GM06990 (cell line): ENCODE measurements around the gene HMCN1.

Source experiments
- DNase-seq: peaks from one replicate; pipeline ENCODE4 v3.0.0-alpha.2; 2011; ENCODE audit not compliant: insufficient read length; ENCODE audit errors: extremely low read depth
- H3K27me3 ChIP-seq: replicated peaks from 2 replicates; pipeline ENCODE4 v1.6.0; 2011; ENCODE audit warnings: low read length; ENCODE audit not compliant: control insufficient read depth, insufficient read depth
- H3K36me3 ChIP-seq: 2 replicates; pipeline ENCODE4 v1.5.1; 2011; ENCODE audit warnings: low read length; ENCODE audit not compliant: control insufficient read depth, insufficient read depth
- H3K4me3 ChIP-seq: replicated peaks from 2 replicates; pipeline ENCODE4 v1.5.1; 2011; ENCODE audit warnings: low read depth, mild to moderate bottlenecking, control low read depth, low read length
- CTCF ChIP-seq: IDR thresholded peaks from 2 replicates; pipeline ENCODE4 v1.5.1; 2011; ENCODE audit warnings: low read length, control low read depth, mild to moderate bottlenecking, inconsistent platforms; ENCODE audit not compliant: insufficient read depth, poor library complexity, severe bottlenecking

HMCN1 gene

DNA sequence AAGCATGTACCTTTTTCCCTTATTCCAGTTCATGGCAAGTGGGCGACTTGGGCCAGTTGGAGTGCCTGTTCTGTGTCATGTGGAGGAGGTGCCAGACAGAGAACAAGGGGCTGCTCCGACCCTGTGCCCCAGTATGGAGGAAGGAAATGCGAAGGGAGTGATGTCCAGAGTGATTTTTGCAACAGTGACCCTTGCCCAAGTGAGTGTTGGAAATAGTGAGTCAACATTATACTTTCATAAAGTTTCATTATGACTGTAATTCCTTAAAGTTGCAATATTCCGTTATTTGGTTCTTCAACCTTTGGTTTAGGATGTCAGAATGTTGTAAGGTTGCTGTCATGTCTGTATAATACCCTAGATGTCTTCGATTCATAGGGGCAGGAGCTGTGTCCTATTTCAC, 410.3 kb downstream of the HMCN1 start:
- TF ChIP-seq CTCF, result no peak
- no peaks in the 10 kb centered on the region for H3K36me3 ChIP-seq
- no peak overlapping the region for H3K4me3 ChIP-seq
- DNase-seq, result no peak
- H3K27me3 ChIP-seq, result no peaks in the 10 kb centered on the region

GRCh38 chr1:186146974-186147373, 412.8 kb downstream of the HMCN1 start:
- Histone ChIP-seq H3K27me3 (no peaks in the 10 kb centered on the region), H3K4me3 (no peak overlapping the region), H3K36me3 (no peaks in the 10 kb centered on the region)
- DNase-seq, result no peak
- no peak for TF ChIP-seq CTCF

GRCh38 chr1:186149591-186149990, 415.4 kb downstream of the HMCN1 start:
- Histone ChIP-seq H3K36me3 (no peaks in the 10 kb centered on the region), H3K4me3 (no peak overlapping the region), H3K27me3 (no peaks in the 10 kb centered on the region)
- DNase-seq, result no peak
- no peak for TF ChIP-seq CTCF

GRCh38 chr1:186152227-186152619, 418.0 kb downstream of the HMCN1 start:
- no peak for DNase-seq
- H3K36me3 ChIP-seq, result no peaks in the 10 kb centered on the region
- no peaks in the 10 kb centered on the region for H3K27me3 ChIP-seq
- H3K4me3 ChIP-seq, result no peak overlapping the region
- TF ChIP-seq CTCF, result no peak

GRCh38 chr1:186152620-186153239, 418.5 kb downstream of the HMCN1 start:
- no peaks in the 10 kb centered on the region for H3K27me3 ChIP-seq
- no peaks in the 10 kb centered on the region for H3K36me3 ChIP-seq
- no peak for DNase-seq
- no peak for TF ChIP-seq CTCF
- no peak overlapping the region for H3K4me3 ChIP-seq

DNA sequence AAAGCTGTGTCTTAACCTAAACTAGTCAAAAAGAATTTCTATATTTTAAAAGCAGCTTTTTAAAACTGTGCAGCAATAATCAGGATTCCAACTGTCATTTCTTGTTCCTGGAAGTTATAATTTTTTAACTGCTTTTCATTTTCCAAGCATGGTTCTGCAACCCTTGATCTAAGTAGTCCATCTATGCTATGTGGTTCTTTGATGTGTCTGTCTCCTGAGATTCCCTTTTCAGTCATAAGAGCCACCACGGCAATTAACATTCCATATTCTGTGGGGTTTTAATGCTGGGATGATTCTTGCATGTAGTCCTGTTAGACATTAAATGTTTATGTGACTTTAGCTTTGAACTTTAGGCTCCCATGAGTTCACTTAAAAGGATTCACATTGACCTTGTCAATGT, 420.5 kb downstream of the HMCN1 start:
- TF ChIP-seq CTCF, result no peak
- no peak overlapping the region for H3K4me3 ChIP-seq
- no peak for DNase-seq
- no peaks in the 10 kb centered on the region for H3K36me3 ChIP-seq
- H3K27me3 ChIP-seq, result no peaks in the 10 kb centered on the region
